ENCODE data around the gene TMTC2. TPM values are rescaled to one million over a fixed set of nuclear protein-coding genes. Genes with fewer than 3 reads are reported as not detected.

Gene TMTC2
- total and polyA plus RNA-seq, 2 donors (not counting 3 experiments of a cell fraction or from before 2014, with no cell fraction given), result 4.1 to 7.8 TPM

- H3K4me3 ChIP-seq (replicated peaks in 1 of 3; ENCODE audit: insufficient read depth in 1 of 3, low read depth in 1 of 3, low read length in 3 of 3), result no peak overlapping the region
- ChIA-PET POLR2A (no interaction called here), CTCF (interaction anchor here (1.3 to 1.4 kb wide), 2 partner anchors 10 to 25 kb away, joined by 4 read pairs; no protein-coding TSS in a partner anchor)
- no peaks in the 10 kb centered on the region for H3K9me1 ChIP-seq (replicated peaks; ENCODE audit: control insufficient read depth, extremely low read depth, insufficient read depth, low read length)
- no peaks in the 10 kb centered on the region for H4K20me1 ChIP-seq (replicated peaks; ENCODE audit: control insufficient read depth, extremely low read depth, insufficient read depth, low read length)
- no peak overlapping the region for H3K9ac ChIP-seq (replicated peaks; ENCODE audit: extremely low read depth, insufficient read depth, low read length)
- TF ChIP-seq FOS (IDR thresholded peaks at IDR 0.05; ENCODE audit: borderline replicate concordance, insufficient read depth, low read length) (no peak), MYC (IDR thresholded peaks at IDR 0.05; ENCODE audit: low read depth, low read length) (no peak), POLR2A (IDR thresholded peaks at IDR 0.05; ENCODE audit: low read depth, low read length) (no peak), EZH2 (IDR thresholded peaks at IDR 0.05; ENCODE audit: borderline replicate concordance, low read depth, low read length, severe bottlenecking) (no peak), JUN (IDR thresholded peaks at IDR 0.05; ENCODE audit: borderline replicate concordance, insufficient read depth, insufficient read length, low read depth) (no peak), POLR2AphosphoS5 (IDR thresholded peaks at IDR 0.05; ENCODE audit: insufficient read depth, low read depth, low read length) (no peak), GATA2 (IDR thresholded peaks at IDR 0.05; ENCODE audit: insufficient read depth, insufficient read length, low read depth, low read length) (no peak)
- TF ChIP-seq, protein P1, sequence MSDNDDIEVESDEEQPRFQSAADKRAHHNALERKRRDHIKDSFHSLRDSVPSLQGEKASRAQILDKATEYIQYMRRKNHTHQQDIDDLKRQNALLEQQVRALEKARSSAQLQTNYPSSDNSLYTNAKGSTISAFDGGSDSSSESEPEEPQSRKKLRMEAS (IDR thresholded peaks at IDR 0.05; ENCODE audit: insufficient read depth, insufficient read length), result no peak
- TF ChIP-seq, protein P2, sequence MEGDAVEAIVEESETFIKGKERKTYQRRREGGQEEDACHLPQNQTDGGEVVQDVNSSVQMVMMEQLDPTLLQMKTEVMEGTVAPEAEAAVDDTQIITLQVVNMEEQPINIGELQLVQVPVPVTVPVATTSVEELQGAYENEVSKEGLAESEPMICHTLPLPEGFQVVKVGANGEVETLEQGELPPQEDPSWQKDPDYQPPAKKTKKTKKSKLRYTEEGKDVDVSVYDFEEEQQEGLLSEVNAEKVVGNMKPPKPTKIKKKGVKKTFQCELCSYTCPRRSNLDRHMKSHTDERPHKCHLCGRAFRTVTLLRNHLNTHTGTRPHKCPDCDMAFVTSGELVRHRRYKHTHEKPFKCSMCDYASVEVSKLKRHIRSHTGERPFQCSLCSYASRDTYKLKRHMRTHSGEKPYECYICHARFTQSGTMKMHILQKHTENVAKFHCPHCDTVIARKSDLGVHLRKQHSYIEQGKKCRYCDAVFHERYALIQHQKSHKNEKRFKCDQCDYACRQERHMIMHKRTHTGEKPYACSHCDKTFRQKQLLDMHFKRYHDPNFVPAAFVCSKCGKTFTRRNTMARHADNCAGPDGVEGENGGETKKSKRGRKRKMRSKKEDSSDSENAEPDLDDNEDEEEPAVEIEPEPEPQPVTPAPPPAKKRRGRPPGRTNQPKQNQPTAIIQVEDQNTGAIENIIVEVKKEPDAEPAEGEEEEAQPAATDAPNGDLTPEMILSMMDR (IDR thresholded peaks at IDR 0.05; ENCODE audit: extremely low read depth in 1 of 2, insufficient read depth in 1 of 2, low read depth in 1 of 2, low read length in 2 of 2), result no peak
- no peaks in the 10 kb centered on the region for H3K79me2 ChIP-seq (ENCODE audit: control insufficient read depth, insufficient read depth, low read length)
- FAIRE-seq, result no peak
- H3K4me1 ChIP-seq (ENCODE audit: control insufficient read depth, extremely low read depth, insufficient read depth, low read length), result peaks cover 3% of the 10 kb centered on the region
- H2AFZ ChIP-seq (ENCODE audit: low read depth, low read length), result no peak overlapping the region
- BruUV-seq (replicated peaks), result no TSS peak
- dilution Hi-C loops (cut with MboI; ENCODE audit: extremely low pct_ligation_motif_present, low sequenced_read_pairs), result no loop called here
- no peaks in the 10 kb centered on the region for H3K27me3 ChIP-seq (ENCODE audit: control insufficient read depth in 2 of 2, insufficient read depth in 2 of 2, low read length in 2 of 2)
- intact Hi-C loops (cut with micrococcal nuclease), result no loop called here
- H3K9me3 ChIP-seq (replicated peaks; ENCODE audit: control insufficient read depth, insufficient read depth, low read length), result no peaks in the 10 kb centered on the region
- H3K36me3 ChIP-seq (ENCODE audit: control insufficient read depth in 2 of 2, extremely low read depth in 1 of 2, insufficient read depth in 2 of 2, low read length in 2 of 2), result no peaks in the 10 kb centered on the region
- no peak overlapping the region for H3K27ac ChIP-seq (ENCODE audit: insufficient read depth, low read depth, low read length)
- DNase-seq (ENCODE audit: low read depth, low spot score), result no peak
- H3K4me2 ChIP-seq (ENCODE audit: insufficient read depth, low read length), result no peak overlapping the region
These were observed 24.0 kb downstream of the TMTC2 start for GRCh38 chr12:82710741-82711140.
